ENCODE measurements around the gene NR2F1. TPM values are rescaled to one million over a fixed set of nuclear protein-coding genes. Genes with fewer than 3 reads are reported as not detected.
A peak's percentile ranks its signal among the peaks of the same experiment; 100 is the strongest.
"Not testable (repeated sequence)": the region's sequence is repeated elsewhere in the genome, so short reads cannot be mapped to it uniquely, and the experiment has no call there.

Gene NR2F1
- total RNA-seq (2.3 TPM), polyA plus RNA-seq (0.94 TPM)
- long read RNA-seq, donor 1 = 0 reads
- long read RNA-seq, donor 2 = 0 reads
- long read RNA-seq, donor 3, partial matches to known transcripts = 0 of 1 reads
- long read RNA-seq, donor 3, other reads (novel, unspliced or antisense) = 0 of 1 reads
- long read RNA-seq, donor 4, partial matches to known transcripts = 0 of 4 reads
- long read RNA-seq, donor 4, other reads (novel, unspliced or antisense) = 0 of 4 reads
- long read RNA-seq, donor 5, transcript NR2F1-206 (3 exons, 3,841 nt) = major isoform, 8 of 24 reads
- long read RNA-seq, donor 5, partial matches to known transcripts = 16 of 24 reads
- long read RNA-seq, donor 5, other reads (novel, unspliced or antisense) = 0 of 24 reads
- long read RNA-seq, donor 6, partial matches to known transcripts = 0 of 2 reads
- long read RNA-seq, donor 6, other reads (novel, unspliced or antisense) = 0 of 2 reads
- long read RNA-seq, donor 7 = 0 reads
- long read RNA-seq, donor 8, partial matches to known transcripts = 0 of 1 reads
- long read RNA-seq, donor 8, other reads (novel, unspliced or antisense) = 0 of 1 reads
- long read RNA-seq, donor 9, partial matches to known transcripts = 0 of 3 reads
- long read RNA-seq, donor 9, other reads (novel, unspliced or antisense) = 0 of 3 reads
- long read RNA-seq, donor 10, partial matches to known transcripts = 0 of 3 reads
- long read RNA-seq, donor 10, other reads (novel, unspliced or antisense) = 0 of 3 reads

DNA sequence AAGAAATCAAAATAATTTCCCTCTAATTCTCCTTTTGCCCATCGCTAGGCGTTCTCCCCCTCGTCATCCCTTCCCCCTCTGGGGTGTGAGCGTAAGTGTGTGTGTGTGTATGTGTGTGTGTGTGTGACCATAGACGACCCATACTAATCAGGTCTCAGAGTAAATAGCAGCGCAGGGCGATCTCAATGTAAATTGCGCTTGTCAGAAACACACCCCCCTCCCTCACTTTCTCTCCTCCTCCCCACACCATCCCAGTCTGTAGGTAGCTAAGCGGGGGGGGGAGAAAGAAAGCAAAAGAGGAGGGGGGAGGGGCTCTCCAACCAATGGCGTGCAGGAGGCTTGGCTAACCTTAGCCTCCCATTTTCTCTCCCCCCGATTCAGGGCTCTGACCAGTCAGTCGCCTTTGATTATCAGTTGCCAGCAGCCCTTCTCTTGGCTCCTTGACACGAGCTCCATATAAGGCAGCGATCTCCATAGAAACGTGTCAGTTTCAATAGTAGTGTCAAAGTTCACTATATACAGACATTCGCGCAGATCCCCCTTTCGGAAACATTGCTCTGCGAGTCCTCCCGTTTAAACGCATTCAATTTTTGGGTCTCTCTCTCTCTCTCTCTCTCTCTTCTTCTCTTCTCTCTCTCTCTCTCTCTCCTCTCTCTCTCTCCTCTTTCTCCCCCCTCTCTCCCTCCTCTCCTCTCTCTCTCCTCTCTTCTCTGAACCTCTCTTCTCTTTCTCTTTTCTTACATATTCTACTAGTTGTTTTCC lies at the start of gene NR2F1:
Gene NR2F1, plus strand, starts transcription at position 546 of the 762 bp plus-strand sequence. CDS start 1,802 bp downstream, outside the sequence.
- DNase-seq (ENCODE audit: low read depth in 6 of 9, low spot score in 9 of 9) = peak in 1 of 9 donors; percentile 65
- Histone ChIP-seq H3K9me3 (ENCODE audit: control insufficient read depth in 2 of 2, insufficient read depth in 1 of 2, low read length in 1 of 2) (peaks cover 4 to 38% of the 10 kb centered on the region in 2 donors), H3K27ac (ENCODE audit: low read depth in 1 of 2, low read length in 1 of 2) (no peak within 1 kb of the TSS), H3K36me3 (ENCODE audit: control insufficient read depth in 2 of 2, insufficient read depth in 2 of 2, low read length in 1 of 2) (peaks cover 0 to 3% of the 10 kb centered on the region in 2 donors), H3K27me3 (ENCODE audit: control insufficient read depth in 2 of 2, insufficient read depth in 1 of 2, low read length in 1 of 2) (peaks cover 84 to 95% of the 10 kb centered on the region in 2 donors), H3K4me3 (ENCODE audit: low read length in 2 of 2) (peak within 1 kb of the TSS; percentile 30 to 52), H3K4me1 (ENCODE audit: control insufficient read depth in 2 of 2, insufficient read depth in 2 of 2, low read length in 2 of 2) (peaks cover 17 to 49% of the 10 kb centered on the region in 2 donors)
- 8% methylated on average over 21 of the region's 21 CpGs for WGBS

DNA sequence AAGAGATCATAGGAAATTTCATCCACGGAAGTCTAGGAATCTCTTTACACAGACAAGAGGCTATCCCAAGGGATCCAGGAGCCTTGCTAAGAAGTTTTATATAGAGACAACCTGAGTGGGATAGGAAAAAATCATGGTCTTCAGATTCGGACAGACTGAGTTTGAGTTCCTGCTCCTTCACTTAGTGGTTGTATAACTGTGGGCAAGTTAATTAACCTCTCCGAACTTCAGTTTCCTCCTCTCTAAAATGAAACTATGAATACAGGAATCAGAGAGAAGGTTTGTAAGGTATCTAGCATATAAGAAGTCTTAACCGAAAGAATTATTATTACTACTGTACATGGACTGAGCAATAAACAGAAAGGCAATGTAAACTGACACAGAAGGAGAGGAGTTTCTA lies 37.1 kb upstream of the NR2F1 start:
- no peaks in the 10 kb centered on the region for H3K9me3 ChIP-seq (ENCODE audit: control insufficient read depth in 2 of 2, insufficient read depth in 1 of 2, low read length in 1 of 2)
- no peak overlapping the region for H3K27ac ChIP-seq (ENCODE audit: low read depth in 1 of 2, low read length in 1 of 2)
- H3K4me1 ChIP-seq (ENCODE audit: control insufficient read depth in 2 of 2, insufficient read depth in 2 of 2, low read length in 2 of 2) = no peaks in the 10 kb centered on the region
- no peaks in the 10 kb centered on the region for H3K36me3 ChIP-seq (ENCODE audit: control insufficient read depth in 2 of 2, insufficient read depth in 2 of 2, low read length in 1 of 2)
- no peak overlapping the region for H3K4me3 ChIP-seq (ENCODE audit: low read length in 2 of 2)
- 76% methylated on average over 4 of the region's 4 CpGs for WGBS
- H3K27me3 ChIP-seq (ENCODE audit: control insufficient read depth in 2 of 2, insufficient read depth in 1 of 2, low read length in 1 of 2) = no peaks in the 10 kb centered on the region
- DNase-seq (ENCODE audit: low read depth in 6 of 9, low spot score in 9 of 9) = no peak

DNA sequence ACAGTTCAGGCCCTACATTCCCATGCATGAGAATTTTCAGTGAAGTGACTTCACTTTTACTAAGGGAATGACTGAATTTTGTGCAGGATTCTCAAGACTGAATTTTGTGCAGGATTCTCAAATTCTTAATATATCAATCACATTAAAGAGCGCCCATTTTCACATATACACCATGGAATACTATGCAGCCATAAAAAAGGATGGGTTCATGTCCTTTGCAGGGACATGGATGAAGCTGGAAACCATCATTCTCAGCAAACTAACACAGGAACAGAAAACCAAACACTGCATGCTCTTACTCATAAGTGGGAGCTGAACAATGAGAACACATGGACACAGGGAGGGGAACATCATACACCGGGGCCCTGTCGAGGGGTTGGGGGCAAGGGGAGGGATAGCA lies 33.4 kb upstream of the NR2F1 start:
- H3K27me3 ChIP-seq (ENCODE audit: control insufficient read depth in 2 of 2, insufficient read depth in 1 of 2, low read length in 1 of 2); H3K4me3 ChIP-seq (ENCODE audit: low read length in 2 of 2); DNase-seq (ENCODE audit: low read depth in 6 of 9, low spot score in 9 of 9); H3K9me3 ChIP-seq (ENCODE audit: control insufficient read depth in 2 of 2, insufficient read depth in 1 of 2, low read length in 1 of 2); H3K36me3 ChIP-seq (ENCODE audit: control insufficient read depth in 2 of 2, insufficient read depth in 2 of 2, low read length in 1 of 2); H3K4me1 ChIP-seq (ENCODE audit: control insufficient read depth in 2 of 2, insufficient read depth in 2 of 2, low read length in 2 of 2); H3K27ac ChIP-seq (ENCODE audit: low read depth in 1 of 2, low read length in 1 of 2): not testable (repeated sequence)
- WGBS = 97% methylated on average over 3 of the region's 3 CpGs

DNA sequence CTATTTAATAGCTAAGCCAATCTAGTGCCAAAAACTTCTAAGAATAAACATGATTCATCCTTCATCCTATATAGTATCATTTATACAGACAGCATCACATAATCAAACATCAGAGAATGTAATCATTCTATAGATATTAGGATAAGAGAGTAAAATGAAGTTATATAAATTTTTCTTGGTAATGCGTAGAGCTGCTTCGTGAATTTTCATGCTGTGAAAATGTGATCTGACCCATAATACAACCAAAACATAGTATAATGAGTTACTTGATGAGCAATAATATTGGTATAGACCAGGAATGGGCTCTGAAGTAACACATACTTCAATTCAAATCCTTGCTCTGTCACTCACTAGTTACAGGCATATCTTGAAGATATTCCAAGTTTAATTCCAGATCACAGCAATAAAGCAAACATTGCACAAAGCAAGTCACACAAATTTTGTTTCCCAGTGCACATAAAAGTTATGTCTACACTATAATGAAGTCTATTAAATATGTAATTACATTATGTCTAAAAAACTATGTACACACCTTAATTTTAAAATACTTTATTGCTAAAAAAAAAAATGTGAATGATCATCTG lies 25.9 kb upstream of the NR2F1 start:
- Histone ChIP-seq H3K27me3 (ENCODE audit: control insufficient read depth in 2 of 2, insufficient read depth in 1 of 2, low read length in 1 of 2) (peaks cover 0 to 3% of the 10 kb centered on the region in 2 donors), H3K27ac (ENCODE audit: low read depth in 1 of 2, low read length in 1 of 2) (no peak overlapping the region), H3K4me3 (ENCODE audit: low read length in 2 of 2) (no peak overlapping the region), H3K9me3 (ENCODE audit: control insufficient read depth in 2 of 2, insufficient read depth in 1 of 2, low read length in 1 of 2) (no peaks in the 10 kb centered on the region), H3K4me1 (ENCODE audit: control insufficient read depth in 2 of 2, insufficient read depth in 2 of 2, low read length in 2 of 2) (no peaks in the 10 kb centered on the region), H3K36me3 (ENCODE audit: control insufficient read depth in 2 of 2, insufficient read depth in 2 of 2, low read length in 1 of 2) (no peaks in the 10 kb centered on the region)
- DNase-seq (ENCODE audit: low read depth in 6 of 9, low spot score in 9 of 9) = no peak
- WGBS = 97% methylated on average over 2 of the region's 2 CpGs

DNA sequence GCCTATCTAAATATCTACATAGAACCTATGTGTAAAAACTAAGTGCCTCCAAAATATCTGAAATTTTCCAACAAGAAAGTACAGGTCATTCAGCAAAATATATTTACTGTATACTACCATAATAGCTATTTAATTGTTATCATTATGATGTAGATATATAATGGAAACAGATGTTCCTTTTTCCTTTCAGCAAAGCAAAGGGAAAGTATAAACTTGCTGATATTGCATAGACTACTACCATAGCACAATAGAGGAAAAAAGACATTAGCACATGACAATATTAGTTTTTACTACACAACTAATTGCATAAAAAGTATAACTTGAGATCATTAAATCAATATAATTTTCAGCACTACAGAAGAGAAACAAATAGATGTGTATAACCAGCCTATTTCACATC lies 16.9 kb upstream of the NR2F1 start:
- Histone ChIP-seq H3K27ac (ENCODE audit: low read depth in 1 of 2, low read length in 1 of 2) (no peak overlapping the region), H3K9me3 (ENCODE audit: control insufficient read depth in 2 of 2, insufficient read depth in 1 of 2, low read length in 1 of 2) (peaks cover 0 to 10% of the 10 kb centered on the region in 2 donors), H3K4me3 (ENCODE audit: low read length in 2 of 2) (no peak overlapping the region), H3K27me3 (ENCODE audit: control insufficient read depth in 2 of 2, insufficient read depth in 1 of 2, low read length in 1 of 2) (peaks cover 32 to 59% of the 10 kb centered on the region in 2 donors), H3K36me3 (ENCODE audit: control insufficient read depth in 2 of 2, insufficient read depth in 2 of 2, low read length in 1 of 2) (no peaks in the 10 kb centered on the region), H3K4me1 (ENCODE audit: control insufficient read depth in 2 of 2, insufficient read depth in 2 of 2, low read length in 2 of 2) (peaks cover 7 to 14% of the 10 kb centered on the region in 2 donors)
- no peak for DNase-seq (ENCODE audit: low read depth in 6 of 9, low spot score in 9 of 9)

DNA sequence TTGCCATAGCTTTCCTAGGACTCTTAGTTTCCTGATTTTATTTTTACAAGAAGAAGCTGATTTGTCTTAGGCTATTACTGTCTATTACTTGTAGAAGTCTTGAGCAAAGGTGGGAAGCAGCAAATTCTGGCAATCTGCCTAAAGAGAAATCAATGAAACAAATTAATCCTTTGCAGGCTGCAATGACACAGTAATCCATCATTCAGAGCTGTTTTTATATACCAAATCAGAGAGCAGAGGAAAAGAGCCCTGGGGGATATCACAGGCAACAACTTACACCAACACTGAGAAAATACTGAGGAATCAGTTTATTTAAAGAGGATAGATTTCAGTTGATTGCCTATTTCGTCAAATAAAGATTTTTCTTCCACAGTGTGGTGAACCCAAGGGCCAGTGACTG lies 15.6 kb upstream of the NR2F1 start:
- Histone ChIP-seq H3K36me3 (ENCODE audit: control insufficient read depth in 2 of 2, insufficient read depth in 2 of 2, low read length in 1 of 2) (no peaks in the 10 kb centered on the region), H3K4me3 (ENCODE audit: low read length in 2 of 2) (no peak overlapping the region), H3K27me3 (ENCODE audit: control insufficient read depth in 2 of 2, insufficient read depth in 1 of 2, low read length in 1 of 2) (peaks cover 45 to 66% of the 10 kb centered on the region in 2 donors), H3K9me3 (ENCODE audit: control insufficient read depth in 2 of 2, insufficient read depth in 1 of 2, low read length in 1 of 2) (peaks cover 0 to 16% of the 10 kb centered on the region in 2 donors), H3K27ac (ENCODE audit: low read depth in 1 of 2, low read length in 1 of 2) (no peak overlapping the region), H3K4me1 (ENCODE audit: control insufficient read depth in 2 of 2, insufficient read depth in 2 of 2, low read length in 2 of 2) (peaks cover 7 to 25% of the 10 kb centered on the region in 2 donors)
- WGBS = 79% methylated on average over 1 of the region's 1 CpG
- DNase-seq (ENCODE audit: low read depth in 6 of 9, low spot score in 9 of 9) = no peak

DNA sequence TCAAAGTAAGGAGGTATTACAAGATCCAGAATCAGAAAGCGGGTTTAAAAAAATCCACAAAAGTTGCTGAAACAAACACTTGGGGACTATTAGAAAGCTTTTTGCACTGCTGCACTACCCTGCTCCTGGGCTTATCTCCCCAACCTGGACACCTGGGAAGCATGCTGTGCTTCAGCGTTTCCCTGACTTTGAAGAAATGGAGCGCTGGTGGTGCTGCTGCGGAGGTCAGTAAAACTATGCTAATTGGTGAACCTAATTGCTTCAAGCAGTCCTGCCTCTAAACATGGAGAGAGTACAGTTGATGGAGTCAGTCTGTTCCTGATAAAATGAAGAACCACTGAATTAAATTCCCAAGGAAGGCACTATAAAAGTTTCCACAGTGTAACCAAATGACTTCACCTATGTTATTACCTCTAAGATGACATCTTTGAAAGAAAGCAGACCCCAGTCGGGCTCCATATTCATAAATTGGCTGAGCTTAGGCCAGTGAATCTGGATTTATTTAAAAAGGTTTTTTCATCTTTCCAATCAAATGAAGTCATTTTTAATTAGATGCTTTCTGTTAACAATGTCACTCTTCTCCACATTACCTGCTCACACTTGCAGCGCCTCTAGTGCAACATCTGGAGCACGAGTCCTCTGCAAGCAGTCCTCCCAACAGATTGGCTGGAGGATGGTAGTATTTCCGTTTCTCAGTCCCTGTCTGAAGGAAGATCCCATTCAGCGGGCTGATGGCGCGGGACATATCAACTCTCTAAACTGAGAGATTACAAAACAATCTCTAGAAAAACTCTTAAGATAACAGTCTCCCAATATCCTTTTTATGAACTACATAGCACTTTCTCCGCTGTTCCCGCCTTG lies 13.5 kb upstream of the NR2F1 start:
- Histone ChIP-seq H3K27me3 (ENCODE audit: control insufficient read depth in 2 of 2, insufficient read depth in 1 of 2, low read length in 1 of 2) (peaks cover 66 to 83% of the 10 kb centered on the region in 2 donors), H3K27ac (ENCODE audit: low read depth in 1 of 2, low read length in 1 of 2) (no peak overlapping the region), H3K9me3 (ENCODE audit: control insufficient read depth in 2 of 2, insufficient read depth in 1 of 2, low read length in 1 of 2) (peaks cover 0 to 16% of the 10 kb centered on the region in 2 donors), H3K36me3 (ENCODE audit: control insufficient read depth in 2 of 2, insufficient read depth in 2 of 2, low read length in 1 of 2) (no peaks in the 10 kb centered on the region), H3K4me3 (ENCODE audit: low read length in 2 of 2) (no peak overlapping the region), H3K4me1 (ENCODE audit: control insufficient read depth in 2 of 2, insufficient read depth in 2 of 2, low read length in 2 of 2) (peaks cover 7 to 25% of the 10 kb centered on the region in 2 donors)
- 21% methylated on average over 13 of the region's 13 CpGs for WGBS
- DNase-seq (ENCODE audit: low read depth in 6 of 9, low spot score in 9 of 9) = no peak
